ENCODE measurements around the gene ARHGEF7.

Gene ARHGEF7

DNA sequence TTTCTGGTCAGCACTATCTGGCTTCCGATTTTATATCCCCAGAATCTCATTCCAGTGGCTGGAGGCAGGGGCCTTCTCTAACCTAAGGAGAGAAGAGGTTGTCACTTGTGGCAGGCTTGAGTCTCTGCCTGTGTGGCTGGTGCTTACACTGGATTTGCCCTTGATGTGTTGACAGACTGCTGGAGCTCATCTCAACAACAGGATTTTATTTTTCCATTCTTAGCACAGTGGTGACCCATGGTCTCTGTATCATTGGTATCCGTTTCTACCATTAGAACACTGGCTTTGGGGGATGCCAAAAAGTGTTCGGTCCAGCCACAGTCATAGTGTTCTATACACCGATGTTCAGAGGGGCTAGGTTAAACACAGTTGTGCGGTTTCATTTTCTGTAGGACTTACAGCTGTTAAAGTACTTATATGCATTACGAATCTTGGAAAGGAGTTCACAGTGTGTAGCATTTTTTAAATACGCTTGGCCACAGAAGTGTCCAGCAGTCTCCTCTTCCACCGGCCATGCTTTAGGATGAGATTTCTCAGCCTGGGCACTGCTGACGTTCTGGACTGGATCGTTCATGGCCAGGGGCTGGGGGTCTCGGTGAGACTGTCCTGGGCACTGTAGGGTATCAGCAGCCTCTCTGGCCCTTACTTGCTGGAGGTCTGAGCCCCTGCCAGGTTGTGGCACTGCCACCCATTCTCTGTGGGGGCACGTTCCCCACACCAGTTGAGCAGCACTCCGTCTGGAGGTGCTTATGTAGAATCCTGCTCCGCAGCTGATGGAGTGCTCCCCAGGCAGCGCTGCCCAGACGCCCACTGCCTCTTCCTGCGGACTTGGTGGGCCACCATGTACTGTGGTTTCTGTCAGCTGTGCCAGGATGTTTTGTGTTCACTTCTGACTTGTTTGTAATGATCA, 163.9 kb downstream of the ARHGEF7 start:
- DNase-seq (ENCODE audit: low spot score) = no peak

GRCh38 chr13:111280226-111280625, 165.1 kb downstream of the ARHGEF7 start:
- DNase-seq (ENCODE audit: low spot score) = no peak

DNA sequence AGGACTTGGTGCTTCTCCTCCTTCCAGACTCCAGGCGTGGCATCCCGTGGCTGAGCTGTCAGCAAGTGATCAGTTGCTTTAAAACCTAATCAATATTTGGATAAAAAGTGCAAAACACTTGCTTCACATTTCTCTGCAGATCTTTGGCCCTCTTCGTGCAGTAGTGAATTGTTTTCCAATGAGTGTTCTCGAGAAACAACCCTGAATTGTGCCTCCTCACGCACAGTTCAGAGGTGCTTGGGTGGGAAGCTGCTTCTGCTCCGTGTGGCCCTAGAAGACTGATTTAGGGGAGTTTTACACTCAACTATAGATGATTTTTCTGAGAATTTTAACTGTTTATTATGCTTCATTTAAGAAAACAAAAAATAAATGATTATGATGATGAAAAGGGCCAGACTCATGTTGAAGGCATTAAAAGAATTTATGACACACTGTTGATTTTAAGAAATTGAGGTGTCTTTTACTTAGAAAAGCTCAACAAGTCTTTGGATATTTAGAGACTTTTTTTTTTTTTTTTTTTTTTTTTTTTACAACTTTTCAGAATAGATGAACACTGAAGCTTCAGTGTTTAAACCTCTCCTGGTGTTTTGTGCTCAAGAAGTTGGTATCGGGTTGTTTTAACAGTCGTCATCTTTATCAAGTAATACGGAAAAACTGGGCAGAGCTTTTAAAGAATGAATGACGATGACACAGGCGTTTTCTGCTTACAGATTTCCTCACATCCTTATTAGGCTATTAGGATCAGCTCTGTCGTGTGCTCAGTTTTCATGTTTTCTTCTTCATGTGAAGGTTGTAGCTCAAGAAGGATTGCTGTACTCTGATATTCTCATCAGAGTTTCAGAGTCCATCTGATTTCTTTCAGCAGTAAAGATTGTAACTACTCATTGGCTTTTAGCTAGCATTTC, 165.8 kb downstream of the ARHGEF7 start:
- DNase-seq (ENCODE audit: low spot score) = no peak

DNA sequence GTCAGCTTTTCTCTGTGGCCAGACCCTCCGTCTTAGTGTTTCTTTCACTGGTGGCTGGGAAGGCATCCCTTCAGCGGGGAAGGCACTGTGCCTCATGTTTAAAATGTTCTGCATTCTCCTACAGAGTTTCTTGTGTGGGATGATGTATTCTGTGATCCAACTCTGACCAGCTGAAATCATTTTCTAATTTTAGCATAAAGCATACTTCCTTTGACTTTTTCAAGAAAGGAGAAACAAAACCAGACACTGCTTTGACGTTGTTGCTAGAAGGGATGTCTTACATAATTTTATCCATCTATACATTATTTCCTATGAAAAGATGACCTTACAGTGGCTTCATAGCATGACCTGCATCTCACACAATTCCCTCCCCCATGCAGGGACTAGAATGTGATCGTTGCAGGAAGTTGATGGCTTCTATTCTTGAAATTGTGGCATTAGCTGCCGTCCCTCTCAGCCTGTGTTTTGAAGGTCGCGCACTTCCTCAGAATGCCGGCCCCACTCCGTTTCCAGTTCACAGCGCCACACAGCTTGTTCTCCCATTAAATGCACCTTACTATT, 166.7 kb downstream of the ARHGEF7 start:
- no peak for DNase-seq (ENCODE audit: low spot score)

- no peak for DNase-seq (ENCODE audit: low spot score)
These were observed 167.3 kb downstream of the ARHGEF7 start for GRCh38 chr13:111282425-111282824.

DNA sequence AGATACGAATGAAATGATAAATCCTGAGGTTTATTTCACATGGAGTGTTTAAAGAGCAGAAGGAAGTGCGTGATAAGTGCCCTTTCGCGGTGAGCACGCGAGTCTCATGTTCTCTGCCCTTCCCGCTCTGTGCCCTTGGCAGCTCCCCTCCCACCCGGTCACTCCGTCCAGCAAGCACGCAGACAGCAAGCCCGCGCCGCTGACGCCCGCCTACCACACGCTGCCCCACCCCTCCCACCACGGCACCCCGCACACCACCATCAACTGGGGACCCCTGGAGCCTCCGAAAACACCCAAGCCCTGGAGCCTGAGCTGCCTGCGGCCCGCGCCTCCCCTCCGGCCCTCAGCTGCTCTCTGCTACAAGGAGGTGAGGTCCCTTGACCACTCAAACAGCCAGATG, 167.9 kb downstream of the ARHGEF7 start:
- no peak for DNase-seq (ENCODE audit: low spot score)

- no peak for DNase-seq (ENCODE audit: low spot score)
These were observed 168.3 kb downstream of the ARHGEF7 start for GRCh38 chr13:111283457-111283856.

DNA sequence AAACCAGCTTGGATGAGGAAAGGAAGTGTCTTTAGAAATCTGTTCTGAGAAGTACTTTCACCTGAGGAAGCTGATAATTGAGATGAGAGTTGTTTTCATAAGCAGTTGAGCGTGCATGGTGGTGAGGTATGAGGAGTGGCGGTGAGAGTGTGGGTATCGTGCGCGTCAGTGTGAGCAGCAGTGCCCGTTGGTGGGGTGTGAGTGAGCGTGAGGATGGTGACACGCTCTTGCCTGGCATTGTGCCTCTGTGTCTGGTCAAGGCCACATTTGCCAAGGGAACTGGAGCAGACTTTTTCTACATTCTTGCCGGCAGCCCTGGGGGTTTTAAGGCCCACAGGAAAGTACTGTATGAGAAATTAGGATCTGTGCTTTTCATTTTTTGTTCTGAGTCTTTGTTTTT, 168.9 kb downstream of the ARHGEF7 start:
- no peak for DNase-seq (ENCODE audit: low spot score)

GRCh38 chr13:111284565-111284964, 169.5 kb downstream of the ARHGEF7 start:
- DNase-seq (ENCODE audit: low spot score) = no peak

GRCh38 chr13:111286162-111286561, 171.1 kb downstream of the ARHGEF7 start:
- no peak for DNase-seq (ENCODE audit: low spot score)

DNA sequence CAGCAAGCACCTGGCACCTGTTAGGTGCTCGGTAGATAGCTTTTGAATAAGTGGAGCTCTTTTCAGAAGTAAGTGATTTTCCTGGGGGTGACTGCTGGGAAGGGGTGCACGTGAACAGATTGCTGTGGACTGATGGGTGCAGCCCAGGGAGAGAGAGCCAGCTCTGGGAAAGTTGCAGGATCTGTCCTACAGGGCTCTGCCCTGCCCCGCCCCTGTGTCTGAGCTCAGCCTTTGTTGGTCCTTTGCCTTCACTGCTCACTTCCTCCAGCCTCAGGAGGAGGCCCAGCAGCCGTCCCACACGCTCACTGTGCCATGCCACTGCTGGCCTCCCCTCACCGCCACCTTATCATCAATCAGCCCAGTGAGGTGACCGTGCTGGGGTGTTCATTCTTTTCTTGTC, 171.6 kb downstream of the ARHGEF7 start:
- DNase-seq (ENCODE audit: low spot score) = no peak

GRCh38 chr13:111287201-111287600, 172.1 kb downstream of the ARHGEF7 start:
- DNase-seq (ENCODE audit: low spot score) = no peak

DNA sequence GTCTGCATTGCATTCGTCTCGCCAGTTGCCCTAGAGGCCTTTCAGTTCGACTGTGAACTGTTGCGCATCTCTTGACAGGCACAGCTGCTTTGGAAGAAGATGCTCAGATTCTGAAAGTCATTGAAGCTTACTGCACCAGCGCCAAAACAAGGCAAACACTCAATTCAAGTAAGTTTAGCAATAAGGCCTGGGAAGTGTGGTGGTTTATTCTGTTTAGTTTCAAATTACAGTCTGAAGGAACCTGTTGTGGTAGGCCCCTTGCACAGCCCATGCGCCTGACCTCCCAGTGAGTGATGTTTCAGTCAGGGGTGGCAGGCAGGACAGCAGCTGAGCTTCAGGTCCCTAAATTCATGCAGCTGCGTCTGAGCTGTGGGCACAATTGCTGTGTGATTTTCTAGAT, 173.2 kb downstream of the ARHGEF7 start:
- DNase-seq (ENCODE audit: low spot score) = no peak

DNA sequence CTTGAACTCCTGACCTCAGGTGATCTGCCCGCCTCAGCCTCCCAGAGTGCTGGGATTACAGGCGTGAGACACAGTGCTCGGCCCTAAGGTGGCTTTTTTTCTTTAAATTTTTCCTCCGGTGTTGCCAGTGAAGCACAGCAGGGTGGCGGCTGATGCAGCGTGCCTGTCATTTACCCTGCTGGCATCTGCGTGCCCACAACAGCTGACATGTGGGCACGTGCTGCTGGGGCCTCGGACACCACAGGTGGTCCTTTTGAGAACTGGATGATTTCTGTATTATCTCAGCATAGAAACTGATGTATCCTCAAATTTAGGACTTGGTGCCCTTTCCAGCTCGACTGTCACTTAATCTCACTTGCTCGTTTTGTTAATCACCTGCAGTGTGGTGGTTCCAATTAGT, 174.1 kb downstream of the ARHGEF7 start:
- no peak for DNase-seq (ENCODE audit: low spot score)

GRCh38 chr13:111291908-111292307, 176.8 kb downstream of the ARHGEF7 start:
- no peak for DNase-seq (ENCODE audit: low spot score)

GRCh38 chr13:111292710-111293485, 177.8 kb downstream of the ARHGEF7 start:
- no peak for DNase-seq (ENCODE audit: low spot score)

- DNase-seq (ENCODE audit: low spot score) = no peak
These were observed 180.8 kb downstream of the ARHGEF7 start for GRCh38 chr13:111295886-111296285.

DNA sequence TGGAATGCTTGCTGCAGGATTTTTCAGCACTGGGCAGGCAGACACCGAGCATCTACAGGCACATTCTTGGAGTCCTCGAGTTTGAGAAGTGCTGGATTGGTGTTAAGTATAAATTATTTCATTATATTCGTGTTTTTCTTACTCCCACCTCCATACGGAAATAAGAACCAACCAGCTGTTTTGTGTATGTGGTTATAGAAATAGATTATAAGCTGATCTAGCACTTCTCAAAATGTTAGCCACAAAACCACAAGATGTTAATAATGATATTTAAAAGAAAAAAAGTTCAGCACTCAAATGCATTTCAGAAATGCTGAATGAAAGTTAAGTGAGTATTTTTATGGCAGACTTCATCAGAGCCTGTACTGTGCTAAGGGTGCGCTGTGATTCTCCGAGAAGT, 181.3 kb downstream of the ARHGEF7 start:
- DNase-seq (ENCODE audit: low spot score) = no peak

GRCh38 chr13:111298214-111298975, 183.3 kb downstream of the ARHGEF7 start:
- DNase-seq (ENCODE audit: low spot score) = no peak

GRCh38 chr13:111302045-111302726, 187.1 kb downstream of the ARHGEF7 start:
- no peak for DNase-seq (ENCODE audit: low spot score)

All from SW480 (cell line).